Uterus (tissue), 4 donors: ENCODE results near the gene ENGASE. TPM values are rescaled to one million over a fixed set of nuclear protein-coding genes. Genes with fewer than 3 reads are reported as not detected.

Source experiments
- DNase-seq, 2 donors: peaks; one replicate each; pipeline ENCODE4 v3.0.0-alpha.2; 2019 to 2020
- H3K27ac ChIP-seq, 2 donors: fragments of 200-600 bp; sonication (generic); 1 replicate in 1 of 2; 2 replicates in 1 of 2; pipeline ENCODE4 v1.5.1; 2016 to 2018
- H3K27me3 ChIP-seq, 2 donors: fragments of 200-600 bp; sonication (generic); one replicate each; pipeline ENCODE4 v1.5.1; 2018 to 2019; ENCODE audit warnings: control low read depth in 1 of 2
- H3K36me3 ChIP-seq, 2 donors: fragments of 200-600 bp; sonication (generic); one replicate each; pipeline ENCODE4 v1.5.1; 2019; ENCODE audit warnings: control low read depth in 1 of 2
- H3K4me1 ChIP-seq, 2 donors: fragments of 200-600 bp; sonication (generic); one replicate each; pipeline ENCODE4 v1.5.1; 2018 to 2019; ENCODE audit warnings: control low read depth in 1 of 2
- H3K4me3 ChIP-seq, 2 donors: fragments of 200-600 bp; sonication (generic); 1 replicate in 1 of 2; 2 replicates in 1 of 2; pipeline ENCODE4 v1.5.1; 2018 to 2019; ENCODE audit warnings: mild to moderate bottlenecking in 1 of 2
- H3K9me3 ChIP-seq, 2 donors: fragments of 200-600 bp; sonication (generic); one replicate each; pipeline ENCODE4 v1.5.1; 2019; ENCODE audit warnings: control low read depth in 1 of 2
- CTCF ChIP-seq, 4 experiments: fragments of 200-600 bp in 2 of 4; fragments of 450-650 bp in 2 of 4; sonication (generic) in 2 of 4; IDR thresholded peaks; one replicate each; pipeline ENCODE4 v1.5.1; 2016 to 2019; ENCODE audit warnings: antibody characterized with exemption in 4 of 4, mild to moderate bottlenecking in 2 of 4, moderate library complexity in 1 of 4
- POLR2A ChIP-seq, 2 donors: fragments of 450-650 bp; IDR thresholded peaks; one replicate each; pipeline ENCODE4 v1.6.1; 2016; ENCODE audit warnings: antibody characterized with exemption in 2 of 2, mild to moderate bottlenecking in 1 of 2, moderate library complexity in 1 of 2
- intact Hi-C: fragments of 100-400 bp; cut with DNase I; formaldehyde crosslinking; loops from one replicate; pipeline ENCODE4 v1.15.1; 2023; ENCODE audit warnings: low total_unique reads
- total RNA-seq, 4 donors: library from RNA; depleted of rRNA in 3 of 4; stranded (reverse); fragments of >200 nt in 3 of 4; gene quantifications; one replicate each; pipeline versions ENCODE4 v1.1.0 to v1.2.4, GENCODE V29; 2014 to 2023
- donor health status: DM: yes; HTN: yes; CAD: no.

The ENGASE gene
- total RNA-seq, 4 donors from 2014 or later: 3.8 to 63.2 (median 24.6) TPM

- no peak for TF ChIP-seq CTCF (IDR thresholded peaks at IDR 0.05)
- TF ChIP-seq POLR2A (IDR thresholded peaks at IDR 0.05): no peak
- DNase-seq: no peak
- intact Hi-C loops: no loop called here
- Histone ChIP-seq H3K4me3 (no peak overlapping the region), H3K27me3 (no peaks in the 10 kb centered on the region), H3K27ac (no peak overlapping the region), H3K36me3 (no peaks in the 10 kb centered on the region), H3K9me3 (no peaks in the 10 kb centered on the region), H3K4me1 (no peaks in the 10 kb centered on the region)
Observed at GRCh38 chr17:79045001-79045729, 29.5 kb upstream of the ENGASE start.

- Histone ChIP-seq H3K9me3 (no peaks in the 10 kb centered on the region), H3K36me3 (no peaks in the 10 kb centered on the region), H3K4me3 (no peak overlapping the region), H3K4me1 (no peaks in the 10 kb centered on the region), H3K27ac (peak overlapping the region in 1 of 2 donors; percentile 72), H3K27me3 (no peaks in the 10 kb centered on the region)
- DNase-seq: peak; percentile 63 to 79
- peak; percentile 79 to 94 (median 90) for TF ChIP-seq CTCF (IDR thresholded peaks at IDR 0.05)
- TF ChIP-seq POLR2A (IDR thresholded peaks at IDR 0.05): no peak
- intact Hi-C loops: no loop called here
Observed at GRCh38 chr17:79045842-79046196, 28.8 kb upstream of the ENGASE start.

- peak in 1 of 4 experiments; percentile 0 for TF ChIP-seq CTCF (IDR thresholded peaks at IDR 0.05)
- no peak for TF ChIP-seq POLR2A (IDR thresholded peaks at IDR 0.05)
- Histone ChIP-seq H3K27me3 (no peaks in the 10 kb centered on the region), H3K9me3 (no peaks in the 10 kb centered on the region), H3K36me3 (no peaks in the 10 kb centered on the region), H3K4me1 (no peaks in the 10 kb centered on the region), H3K27ac (peak overlapping the region; percentile 21 to 72), H3K4me3 (no peak overlapping the region)
- peak in 1 of 2 donors; percentile 61 for DNase-seq
- intact Hi-C loops: no loop called here
Observed at GRCh38 chr17:79046197-79046915, 28.3 kb upstream of the ENGASE start.

- Histone ChIP-seq H3K27ac (peak overlapping the region; percentile 34 to 72), H3K9me3 (no peaks in the 10 kb centered on the region), H3K4me1 (no peaks in the 10 kb centered on the region), H3K4me3 (no peak overlapping the region), H3K36me3 (no peaks in the 10 kb centered on the region), H3K27me3 (no peaks in the 10 kb centered on the region)
- TF ChIP-seq CTCF (IDR thresholded peaks at IDR 0.05) (no peak), POLR2A (IDR thresholded peaks at IDR 0.05) (no peak)
- DNase-seq: peak in 1 of 2 donors; percentile 59
- intact Hi-C loops: no loop called here
Observed at GRCh38 chr17:79046916-79047280, 27.7 kb upstream of the ENGASE start.

- TF ChIP-seq CTCF (IDR thresholded peaks at IDR 0.05): no peak
- no peak for TF ChIP-seq POLR2A (IDR thresholded peaks at IDR 0.05)
- DNase-seq: peak in 1 of 2 donors; percentile 43
- Histone ChIP-seq H3K9me3 (no peaks in the 10 kb centered on the region), H3K4me3 (no peak overlapping the region), H3K27ac (peak overlapping the region; percentile 34 to 72), H3K27me3 (no peaks in the 10 kb centered on the region), H3K36me3 (no peaks in the 10 kb centered on the region), H3K4me1 (no peaks in the 10 kb centered on the region)
- intact Hi-C loops: no loop called here
Observed at GRCh38 chr17:79047291-79047920, 27.2 kb upstream of the ENGASE start.
